Right cardiac atrium (tissue), 5 donors: ENCODE measurements around the gene TRO. TPM values are rescaled to one million over a fixed set of nuclear protein-coding genes. Genes with fewer than 3 reads are reported as not detected.

ENCODE experiments used
- ATAC-seq, 2 donors: fragments of 200-7000 bp; cut with Tn5 transposase; one replicate each; pipeline versions ENCODE4 v1.8.0 to v1.9.1; 2020; ENCODE audit warnings: moderate library complexity in 2 of 2, mild to moderate bottlenecking in 1 of 2
- DNase-seq, 3 donors: peaks; one replicate each; pipeline ENCODE4 v3.0.0-alpha.2; 2020
- H3K27ac ChIP-seq: one replicate; pipeline ENCODE4 v1.5.1; 2013; ENCODE audit warnings: mild to moderate bottlenecking, low read length, control low read depth, moderate library complexity
- H3K27me3 ChIP-seq: one replicate; pipeline ENCODE4 v1.6.1; 2013; ENCODE audit not compliant: control insufficient read depth, insufficient read depth
- H3K4me1 ChIP-seq: one replicate; pipeline ENCODE4 v1.6.1; 2013; ENCODE audit warnings: low read length; ENCODE audit not compliant: control insufficient read depth, insufficient read depth
- H3K4me3 ChIP-seq: one replicate; pipeline ENCODE4 v1.5.1; 2013; ENCODE audit warnings: low read length, control low read depth
- H3K9me3 ChIP-seq: one replicate; pipeline ENCODE4 v1.6.1; 2013; ENCODE audit warnings: low read length; ENCODE audit not compliant: control insufficient read depth
- WGBS: extraction: QIAGEN DNeasy Blood & Tissue Kit; methylation state at CpG from one replicate; pipeline ENCODE4 v1.1.7; 2013; 5-methylcytosine and 5-hydroxymethylcytosine counted together
- intact Hi-C, 4 donors: fragments of 100-400 bp; cut with DNase I; formaldehyde crosslinking; loops; one replicate each; pipeline versions ENCODE4 v1.11.0 to v1.14.0; 2022 to 2023
- long read RNA-seq, 4 donors: library from polyadenylated mRNA; unstranded; transcript quantifications; one replicate each; pipeline ENCODE4 v2.0.0, GENCODE V29; 2020 to 2021
- polyA plus RNA-seq: library from polyadenylated mRNA; stranded (reverse); fragments of 200-250 nt; gene quantifications from one replicate; pipeline ENCODE4 v1.2.3, GENCODE V29; 2013
- total RNA-seq, 4 donors: library from RNA; stranded (reverse); fragmentation: NEBNext Ultra II Directional; extraction: Animal tissue kit (Norgen Biotek cat#: 25700); gene quantifications; one replicate each; pipeline ENCODE4 v1.2.1, GENCODE V29; 2021
- donor health status: healthy with polysubstance abuse.
- donor health status: DM: no; HTN: yes; CAD: no.
- donor health status: DM: no; HTN: no; CAD: no.
- donor health status: DM: no; HTN: yes; CAD: no; lungs with severe emphysema.
- donor health status: DM: yes; HTN: yes; CAD: no.

Gene TRO, protein sequence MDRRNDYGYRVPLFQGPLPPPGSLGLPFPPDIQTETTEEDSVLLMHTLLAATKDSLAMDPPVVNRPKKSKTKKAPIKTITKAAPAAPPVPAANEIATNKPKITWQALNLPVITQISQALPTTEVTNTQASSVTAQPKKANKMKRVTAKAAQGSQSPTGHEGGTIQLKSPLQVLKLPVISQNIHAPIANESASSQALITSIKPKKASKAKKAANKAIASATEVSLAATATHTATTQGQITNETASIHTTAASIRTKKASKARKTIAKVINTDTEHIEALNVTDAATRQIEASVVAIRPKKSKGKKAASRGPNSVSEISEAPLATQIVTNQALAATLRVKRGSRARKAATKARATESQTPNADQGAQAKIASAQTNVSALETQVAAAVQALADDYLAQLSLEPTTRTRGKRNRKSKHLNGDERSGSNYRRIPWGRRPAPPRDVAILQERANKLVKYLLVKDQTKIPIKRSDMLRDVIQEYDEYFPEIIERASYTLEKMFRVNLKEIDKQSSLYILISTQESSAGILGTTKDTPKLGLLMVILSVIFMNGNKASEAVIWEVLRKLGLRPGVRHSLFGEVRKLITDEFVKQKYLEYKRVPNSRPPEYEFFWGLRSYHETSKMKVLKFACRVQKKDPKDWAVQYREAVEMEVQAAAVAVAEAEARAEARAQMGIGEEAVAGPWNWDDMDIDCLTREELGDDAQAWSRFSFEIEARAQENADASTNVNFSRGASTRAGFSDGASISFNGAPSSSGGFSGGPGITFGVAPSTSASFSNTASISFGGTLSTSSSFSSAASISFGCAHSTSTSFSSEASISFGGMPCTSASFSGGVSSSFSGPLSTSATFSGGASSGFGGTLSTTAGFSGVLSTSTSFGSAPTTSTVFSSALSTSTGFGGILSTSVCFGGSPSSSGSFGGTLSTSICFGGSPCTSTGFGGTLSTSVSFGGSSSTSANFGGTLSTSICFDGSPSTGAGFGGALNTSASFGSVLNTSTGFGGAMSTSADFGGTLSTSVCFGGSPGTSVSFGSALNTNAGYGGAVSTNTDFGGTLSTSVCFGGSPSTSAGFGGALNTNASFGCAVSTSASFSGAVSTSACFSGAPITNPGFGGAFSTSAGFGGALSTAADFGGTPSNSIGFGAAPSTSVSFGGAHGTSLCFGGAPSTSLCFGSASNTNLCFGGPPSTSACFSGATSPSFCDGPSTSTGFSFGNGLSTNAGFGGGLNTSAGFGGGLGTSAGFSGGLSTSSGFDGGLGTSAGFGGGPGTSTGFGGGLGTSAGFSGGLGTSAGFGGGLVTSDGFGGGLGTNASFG (N-terminal part only)
- total RNA-seq: 10 to 100 TPM in 1 of 4 donors, 1 to 10 TPM in 3; 6.1 to 13.6 (median 8.0) TPM
- 4.8 TPM for polyA plus RNA-seq
- long read RNA-seq, donor 1, partial matches to known transcripts: 2 of 8 reads
- long read RNA-seq, donor 1, other reads (novel, unspliced or antisense): 5 of 8 reads
- long read RNA-seq, donor 2, partial matches to known transcripts: 2 of 4 reads
- long read RNA-seq, donor 2, other reads (novel, unspliced or antisense): 1 of 4 reads
- long read RNA-seq, donor 3, partial matches to known transcripts: 13 of 22 reads
- long read RNA-seq, donor 3, other reads (novel, unspliced or antisense): 9 of 22 reads
- long read RNA-seq, donor 4, full-length matches to known transcripts: 2 of 6 reads
- long read RNA-seq, donor 4, partial matches to known transcripts: 0 of 6 reads
- long read RNA-seq, donor 4, other reads (novel, unspliced or antisense): 4 of 6 reads

GRCh38 chrX:54920610-54921426 is at the start of gene TRO:
Gene TRO (plus strand): TSS chrX:54920824. CDS start chrX:54922247, 1,423 bp downstream.
- WGBS: under 1% methylated on average over 29 of the region's 29 CpGs
- Histone ChIP-seq H3K4me1 (peaks cover 3% of the 10 kb centered on the region), H3K27ac (no peak within 1 kb of the TSS), H3K27me3 (no peaks in the 10 kb centered on the region), H3K9me3 (no peaks in the 10 kb centered on the region), H3K4me3 (peak within 1 kb of the TSS; percentile 47)
- ATAC-seq (peak in 1 of 2 donors; percentile 50), DNase-seq (no peak)
- intact Hi-C loops: loop anchor here in 1 of 4 donors (10.0 kb wide), 1 partner anchor 126 kb away; the partner anchor contains the start of gene ITIH6

- Histone ChIP-seq H3K27ac (no peak overlapping the region), H3K4me1 (no peaks in the 10 kb centered on the region), H3K27me3 (no peaks in the 10 kb centered on the region), H3K9me3 (no peaks in the 10 kb centered on the region), H3K4me3 (no peak overlapping the region)
- ATAC-seq (no peak), DNase-seq (no peak)
- intact Hi-C loops: no loop called here
- 75% methylated on average over 3 of the region's 3 CpGs for WGBS
These were observed 34.9 kb upstream of the TRO start for GRCh38 chrX:54885740-54886139.

- WGBS: 17% methylated on average over 3 of the region's 3 CpGs
- ATAC-seq: peak in 1 of 2 donors; percentile 59
- H3K4me1 ChIP-seq: no peaks in the 10 kb centered on the region
- H3K27ac ChIP-seq: no peak overlapping the region
- no peaks in the 10 kb centered on the region for H3K27me3 ChIP-seq
- no peak overlapping the region for H3K4me3 ChIP-seq
- intact Hi-C loops: loop anchor here in 3 of 4 donors (5.0 to 10.0 kb wide), 3 partner anchors 163 to 173 kb away; no protein-coding TSS in a partner anchor
- DNase-seq: peak in 1 of 3 donors; percentile 40
- H3K9me3 ChIP-seq: no peaks in the 10 kb centered on the region
These were observed 29.1 kb upstream of the TRO start for GRCh38 chrX:54891573-54891972.

- H3K4me1 ChIP-seq: no peaks in the 10 kb centered on the region
- no peak for ATAC-seq
- intact Hi-C loops: loop anchor here in 3 of 4 donors (5.0 to 10.0 kb wide), 3 partner anchors 161 to 171 kb away; no protein-coding TSS in a partner anchor
- no peaks in the 10 kb centered on the region for H3K9me3 ChIP-seq
- no peak overlapping the region for H3K27ac ChIP-seq
- H3K4me3 ChIP-seq: no peak overlapping the region
- 73% methylated on average over 1 of the region's 1 CpG for WGBS
- peak in 1 of 3 donors; percentile 21 for DNase-seq
- H3K27me3 ChIP-seq: no peaks in the 10 kb centered on the region
These were observed 26.5 kb upstream of the TRO start for GRCh38 chrX:54894159-54894558.

DNA sequence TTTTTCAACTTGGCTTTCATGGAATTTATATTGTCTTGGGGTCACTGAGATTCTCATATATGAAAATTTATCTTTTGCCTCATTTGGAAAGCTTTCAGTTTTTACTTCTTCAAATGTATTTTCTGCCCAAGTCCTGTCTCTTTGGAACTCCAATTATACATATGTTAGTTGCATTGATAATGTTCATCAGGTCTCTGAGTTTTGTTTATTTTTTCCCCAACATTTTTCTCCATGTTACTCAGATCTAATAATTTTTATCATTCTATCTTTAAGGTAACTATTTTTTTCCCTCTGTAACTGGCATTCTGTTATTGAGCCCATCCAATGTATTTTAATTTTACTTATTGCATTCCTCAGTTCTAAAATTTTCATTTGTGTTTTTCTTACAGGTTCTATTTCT is 10.7 kb upstream of the TRO start:
- intact Hi-C loops: no loop called here
- Histone ChIP-seq H3K27me3 (no peaks in the 10 kb centered on the region), H3K27ac (no peak overlapping the region), H3K9me3 (no peaks in the 10 kb centered on the region), H3K4me1 (no peaks in the 10 kb centered on the region), H3K4me3 (no peak overlapping the region)
- no peak for ATAC-seq
- no peak for DNase-seq

DNA sequence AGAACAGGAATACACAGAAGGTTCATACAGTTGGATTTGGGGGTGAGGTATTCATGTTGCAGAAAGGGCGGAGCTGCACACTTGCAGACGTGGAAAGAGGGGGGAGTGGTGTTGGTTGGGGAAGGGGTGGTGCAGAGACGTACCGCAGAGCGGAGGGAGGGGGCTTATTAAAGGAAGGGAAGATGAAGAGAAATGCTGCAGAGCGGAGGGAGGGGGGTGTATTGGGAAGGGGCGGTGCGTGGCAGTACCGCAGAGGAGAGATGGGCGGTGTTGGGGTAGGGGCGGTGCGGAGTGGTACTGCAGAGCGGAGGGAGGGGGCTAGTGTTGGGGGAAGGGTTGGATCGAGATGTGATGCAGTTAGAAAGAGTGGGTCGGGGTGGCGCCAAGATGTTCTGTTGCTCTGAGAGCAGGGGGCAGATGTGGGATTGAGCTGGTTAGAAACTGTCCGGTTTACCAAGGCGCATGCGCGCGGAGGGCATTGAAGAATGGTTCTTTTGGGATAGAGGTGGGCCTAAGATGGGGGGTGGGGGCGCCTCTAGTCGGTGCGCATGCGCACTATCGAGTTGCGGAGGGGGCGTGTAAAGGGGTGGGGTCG is 900 bp downstream of the TRO start:
- WGBS: under 1% methylated on average over 29 of the region's 29 CpGs
- Histone ChIP-seq H3K27me3 (no peaks in the 10 kb centered on the region), H3K27ac (no peak overlapping the region), H3K9me3 (no peaks in the 10 kb centered on the region), H3K4me3 (peak overlapping the region; percentile 47), H3K4me1 (peaks cover 3% of the 10 kb centered on the region)
- peak; percentile 75 to 87 for ATAC-seq
- DNase-seq: peak; percentile 79 to 88 (median 85)
- intact Hi-C loops: loop anchor here in 1 of 4 donors (10.0 kb wide), 1 partner anchor 127 kb away; the partner anchor contains the start of gene ITIH6

GRCh38 chrX:54922547-54922946 is 1.9 kb downstream of the TRO start:
- Histone ChIP-seq H3K4me1 (peaks cover 3% of the 10 kb centered on the region), H3K9me3 (no peaks in the 10 kb centered on the region), H3K27me3 (no peaks in the 10 kb centered on the region), H3K4me3 (no peak overlapping the region), H3K27ac (no peak overlapping the region)
- 89% methylated on average over 3 of the region's 3 CpGs for WGBS
- intact Hi-C loops: loop anchor here in 1 of 4 donors (10.0 kb wide), 1 partner anchor 128 kb away; the partner anchor contains the start of gene ITIH6
- no peak for DNase-seq
- no peak for ATAC-seq

- peaks cover 3% of the 10 kb centered on the region for H3K4me1 ChIP-seq
- no peak for ATAC-seq
- no peaks in the 10 kb centered on the region for H3K9me3 ChIP-seq
- no peak for DNase-seq
- H3K27me3 ChIP-seq: no peaks in the 10 kb centered on the region
- intact Hi-C loops: loop anchor here in 1 of 4 donors (10.0 kb wide), 1 partner anchor 129 kb away; the partner anchor contains the start of gene ITIH6
- WGBS: 95% methylated on average over 7 of the region's 7 CpGs
- H3K4me3 ChIP-seq: no peak overlapping the region
- no peak overlapping the region for H3K27ac ChIP-seq
These were observed 2.8 kb downstream of the TRO start for GRCh38 chrX:54923376-54923775.

DNA sequence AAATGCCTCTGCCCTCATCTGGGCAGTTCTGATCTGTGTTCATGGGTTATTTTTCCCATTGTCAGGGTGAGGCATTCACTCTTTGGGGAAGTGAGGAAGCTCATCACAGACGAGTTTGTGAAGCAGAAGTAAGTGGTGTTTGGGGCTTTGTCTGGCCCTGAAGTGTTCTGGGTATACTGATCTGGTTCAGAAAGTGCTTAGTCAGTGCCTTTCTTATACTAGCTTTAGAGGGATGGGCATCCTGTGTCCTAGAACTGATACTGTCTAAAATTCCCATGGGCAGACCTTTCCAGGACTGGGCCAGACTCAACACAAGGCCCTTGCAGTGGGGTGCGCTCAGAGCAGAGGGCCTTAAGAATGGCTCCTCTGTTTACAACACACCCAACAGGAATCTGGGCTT is 6.4 kb downstream of the TRO start:
- peaks cover 3% of the 10 kb centered on the region for H3K4me1 ChIP-seq
- H3K9me3 ChIP-seq: no peaks in the 10 kb centered on the region
- WGBS: 83% methylated on average over 2 of the region's 2 CpGs
- no peaks in the 10 kb centered on the region for H3K27me3 ChIP-seq
- no peak overlapping the region for H3K27ac ChIP-seq
- no peak for DNase-seq
- ATAC-seq: no peak
- intact Hi-C loops: loop anchor here in 1 of 4 donors (10.0 kb wide), 1 partner anchor 132 kb away; the partner anchor contains the start of gene ITIH6
- no peak overlapping the region for H3K4me3 ChIP-seq
